Upper lobe of right lung (tissue), 1 donor: ENCODE data around the gene RASGRF2. TPM values are rescaled to one million over a fixed set of nuclear protein-coding genes. Genes with fewer than 3 reads are reported as not detected.

Experiments used
- ATAC-seq: fragments of 200-7000 bp; cut with Tn5 transposase; one replicate; pipeline ENCODE4 v1.9.1; 2020; ENCODE audit warnings: mild to moderate bottlenecking, moderate library complexity
- DNase-seq: peaks from one replicate; pipeline ENCODE4 v3.0.0-alpha.2; 2020
- H3K27ac ChIP-seq: fragments of 200-600 bp; one replicate; pipeline ENCODE4 v1.8.0; 2022
- H3K27me3 ChIP-seq: fragments of 200-600 bp; one replicate; pipeline ENCODE4 v1.8.0; 2022; ENCODE audit warnings: mild to moderate bottlenecking
- H3K36me3 ChIP-seq: fragments of 200-600 bp; one replicate; pipeline ENCODE4 v1.8.0; 2022
- H3K4me1 ChIP-seq: fragments of 200-600 bp; one replicate; pipeline ENCODE4 v1.8.0; 2022
- H3K4me3 ChIP-seq: fragments of 200-600 bp; one replicate; pipeline ENCODE4 v1.8.0; 2022; ENCODE audit warnings: mild to moderate bottlenecking
- H3K9me3 ChIP-seq: fragments of 200-600 bp; one replicate; pipeline ENCODE4 v1.8.0; 2022
- CTCF ChIP-seq: fragments of 200-600 bp; IDR thresholded peaks from one replicate; pipeline ENCODE4 v1.8.0; 2022; ENCODE audit warnings: antibody characterized with exemption
- intact Hi-C: fragments of 100-400 bp; cut with DNase I; formaldehyde crosslinking; loops from one replicate; pipeline ENCODE4 v1.11.0; 2022
- total RNA-seq: library from RNA; stranded (reverse); fragmentation: NEBNext Ultra II Directional; extraction: Animal tissue kit (Norgen Biotek cat#: 25700); gene quantifications from one replicate; pipeline ENCODE4 v1.2.1, GENCODE V29; 2021
- donor health status: DM: no; HTN: yes; CAD: no; lungs with severe emphysema.

RASGRF2 gene
- total RNA-seq, 1 donor from 2014 or later, result 5.4 TPM

GRCh38 chr5:80919678-80920196 is 40.4 kb upstream of the RASGRF2 start:
- H3K4me1 ChIP-seq, result no peaks in the 10 kb centered on the region
- intact Hi-C loops, result no loop called here
- H3K9me3 ChIP-seq, result no peaks in the 10 kb centered on the region
- ATAC-seq (no peak), DNase-seq (no peak)
- TF ChIP-seq CTCF, result no peak
- no peaks in the 10 kb centered on the region for H3K36me3 ChIP-seq
- no peak overlapping the region for H3K27ac ChIP-seq
- H3K4me3 ChIP-seq, result no peak overlapping the region
- H3K27me3 ChIP-seq, result no peaks in the 10 kb centered on the region

GRCh38 chr5:80920333-80920732 is 39.8 kb upstream of the RASGRF2 start:
- DNase-seq (no peak), ATAC-seq (no peak)
- no peak for TF ChIP-seq CTCF
- Histone ChIP-seq H3K36me3 (no peaks in the 10 kb centered on the region), H3K4me1 (no peaks in the 10 kb centered on the region), H3K27ac (no peak overlapping the region), H3K27me3 (no peaks in the 10 kb centered on the region), H3K9me3 (no peaks in the 10 kb centered on the region), H3K4me3 (no peak overlapping the region)
- intact Hi-C loops, result no loop called here

DNA sequence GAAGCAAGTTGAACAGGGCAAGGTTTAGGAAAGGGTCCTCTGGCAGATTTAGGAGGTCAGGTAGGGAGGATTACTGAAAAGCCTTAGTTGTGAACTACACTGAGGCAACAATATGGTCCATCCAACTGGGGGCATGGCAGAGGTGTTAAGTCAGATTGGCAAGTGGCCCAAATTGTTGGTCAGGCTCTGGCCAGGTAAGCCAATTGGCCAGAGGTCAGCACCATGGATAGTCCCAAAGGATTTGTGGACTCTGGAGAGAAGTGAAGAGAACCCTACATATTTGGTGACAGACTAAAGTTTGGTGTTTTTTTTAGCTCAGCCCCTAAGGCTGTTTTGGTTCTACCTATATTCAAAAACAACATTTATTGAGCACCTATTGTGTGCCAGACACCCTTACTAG is 39.1 kb upstream of the RASGRF2 start:
- ATAC-seq, result no peak

GRCh38 chr5:80925931-80926330 is 34.2 kb upstream of the RASGRF2 start:
- no peak overlapping the region for H3K4me3 ChIP-seq
- H3K27ac ChIP-seq, result no peak overlapping the region
- intact Hi-C loops, result no loop called here
- no peak for TF ChIP-seq CTCF
- no peaks in the 10 kb centered on the region for H3K4me1 ChIP-seq
- DNase-seq (no peak), ATAC-seq (no peak)
- no peaks in the 10 kb centered on the region for H3K9me3 ChIP-seq
- no peaks in the 10 kb centered on the region for H3K36me3 ChIP-seq
- H3K27me3 ChIP-seq, result no peaks in the 10 kb centered on the region

More for the DNA sequence above, 39.1 kb upstream of the RASGRF2 start:
- Histone ChIP-seq H3K4me1 (no peaks in the 10 kb centered on the region), H3K27ac (no peak overlapping the region), H3K36me3 (no peaks in the 10 kb centered on the region), H3K9me3 (no peaks in the 10 kb centered on the region), H3K4me3 (no peak overlapping the region), H3K27me3 (no peaks in the 10 kb centered on the region)
- no peak for TF ChIP-seq CTCF
- DNase-seq, result no peak
- intact Hi-C loops, result no loop called here

- H3K4me1 ChIP-seq, result no peaks in the 10 kb centered on the region
- DNase-seq, result no peak
- intact Hi-C loops, result no loop called here
- H3K27me3 ChIP-seq, result no peaks in the 10 kb centered on the region
- no peaks in the 10 kb centered on the region for H3K36me3 ChIP-seq
- TF ChIP-seq CTCF, result no peak
- H3K27ac ChIP-seq, result no peak overlapping the region
- no peak for ATAC-seq
- no peak overlapping the region for H3K4me3 ChIP-seq
- no peaks in the 10 kb centered on the region for H3K9me3 ChIP-seq
Measured at GRCh38 chr5:80926536-80926935, 33.6 kb upstream of the RASGRF2 start.
